ENCODE results near the gene GBA2. TPM values are rescaled to one million over a fixed set of nuclear protein-coding genes. Genes with fewer than 3 reads are reported as not detected.

GBA2 gene
- total and polyA plus RNA-seq, 5 donors from 2014 or later: 18.7 to 47.9 (median 23.0) TPM

DNA sequence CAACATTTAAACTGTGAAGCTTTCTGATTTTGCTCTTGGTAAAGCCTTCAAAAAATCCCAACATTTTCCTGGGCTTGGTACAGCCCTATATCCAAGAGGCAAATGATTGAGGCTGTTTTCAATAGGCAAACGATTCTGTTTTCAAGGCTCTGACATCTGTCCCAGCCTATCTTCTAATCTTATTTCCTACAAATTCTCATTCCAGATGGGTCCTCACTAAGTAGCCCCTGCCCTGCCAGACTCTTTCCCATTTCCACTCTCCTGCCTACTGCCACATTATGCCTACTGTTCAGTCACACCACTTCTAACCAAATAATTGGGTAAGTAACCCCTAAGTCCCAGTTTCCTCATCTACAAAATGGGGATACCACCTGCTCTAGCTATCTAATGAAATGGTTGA, 3.5 kb downstream of the GBA2 start:
- Mint-ChIP-seq H3K4me3 (peak overlapping the region in 2 of 4 donors; percentile 92 to 93), H3K27ac (peak overlapping the region in 2 of 3 donors; percentile 66 to 87), H3K4me1 (peaks cover 24 to 54% (median 49%) of the 10 kb centered on the region in 4 donors), H3K27me3 (no peaks in the 10 kb centered on the region), H3K9me3 (no peaks in the 10 kb centered on the region), H3K36me3 (peaks cover 31% of the 10 kb centered on the region)
- peaks cover 43% of the 10 kb centered on the region for H3K4me1 ChIP-seq (ENCODE audit: control insufficient read depth, insufficient read depth, low read length, poor library complexity, severe bottlenecking)
- no peak for DNase-seq
- no peaks in the 10 kb centered on the region for H3K27me3 ChIP-seq (ENCODE audit: control insufficient read depth, insufficient read depth, low read length)
- no peak for ATAC-seq (ENCODE audit: low read depth in 2 of 2)
- peak overlapping the region; percentile 53 for H3K4me3 ChIP-seq (ENCODE audit: low read depth, low read length)
- peak overlapping the region; percentile 2 for H3K27ac ChIP-seq (ENCODE audit: insufficient read depth, low read length, poor library complexity, severe bottlenecking)
- H3K36me3 ChIP-seq (ENCODE audit: control insufficient read depth, insufficient read depth, low read length): peaks cover 37% of the 10 kb centered on the region
- H3K9me3 ChIP-seq (ENCODE audit: control insufficient read depth in 2 of 2, low read length in 2 of 2): no peaks in the 10 kb centered on the region

DNA sequence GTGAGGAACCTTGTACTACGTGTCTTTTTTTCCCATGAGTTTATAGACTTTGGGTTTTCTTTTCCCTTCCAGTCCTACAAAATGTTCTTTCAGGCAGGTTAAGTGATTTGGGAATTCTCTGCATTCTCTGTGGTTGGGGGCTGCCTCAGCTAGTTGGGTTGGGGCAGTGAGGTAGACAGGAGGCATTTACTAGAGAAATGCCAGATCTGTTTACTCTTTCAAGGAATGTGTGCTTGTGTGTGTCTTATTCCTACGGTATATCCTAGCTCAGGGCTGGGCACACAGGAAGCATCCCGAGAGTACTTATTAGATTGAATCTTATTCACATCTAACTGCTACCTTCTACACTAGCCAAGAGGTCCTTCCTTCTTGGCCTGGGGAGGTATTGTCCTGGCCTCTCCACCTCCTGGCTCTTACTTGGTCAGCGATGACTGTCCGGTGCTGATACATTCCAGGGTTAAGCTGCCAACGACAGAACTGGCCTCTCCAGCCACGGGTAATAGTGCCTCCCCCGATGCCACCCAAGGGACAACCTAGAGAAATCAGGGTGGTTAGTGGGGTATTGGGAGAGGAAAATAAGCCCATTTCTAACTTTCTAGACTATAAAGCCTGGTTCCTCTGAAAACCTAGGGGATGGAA, 5.0 kb downstream of the GBA2 start:
- H3K4me3 ChIP-seq (ENCODE audit: low read depth, low read length): no peak overlapping the region
- Mint-ChIP-seq H3K36me3 (peaks cover 32% of the 10 kb centered on the region), H3K27me3 (no peaks in the 10 kb centered on the region), H3K4me3 (no peak overlapping the region), H3K9me3 (no peaks in the 10 kb centered on the region), H3K27ac (peak overlapping the region in 2 of 3 donors; percentile 11 to 79), H3K4me1 (peaks cover 24 to 43% (median 39%) of the 10 kb centered on the region in 4 donors)
- no peak for ATAC-seq (ENCODE audit: low read depth in 2 of 2)
- H3K27me3 ChIP-seq (ENCODE audit: control insufficient read depth, insufficient read depth, low read length): no peaks in the 10 kb centered on the region
- H3K9me3 ChIP-seq (ENCODE audit: control insufficient read depth in 2 of 2, low read length in 2 of 2): no peaks in the 10 kb centered on the region
- peaks cover 32% of the 10 kb centered on the region for H3K4me1 ChIP-seq (ENCODE audit: control insufficient read depth, insufficient read depth, low read length, poor library complexity, severe bottlenecking)
- no peak overlapping the region for H3K27ac ChIP-seq (ENCODE audit: insufficient read depth, low read length, poor library complexity, severe bottlenecking)
- H3K36me3 ChIP-seq (ENCODE audit: control insufficient read depth, insufficient read depth, low read length): peaks cover 52% of the 10 kb centered on the region
- DNase-seq: no peak

DNA sequence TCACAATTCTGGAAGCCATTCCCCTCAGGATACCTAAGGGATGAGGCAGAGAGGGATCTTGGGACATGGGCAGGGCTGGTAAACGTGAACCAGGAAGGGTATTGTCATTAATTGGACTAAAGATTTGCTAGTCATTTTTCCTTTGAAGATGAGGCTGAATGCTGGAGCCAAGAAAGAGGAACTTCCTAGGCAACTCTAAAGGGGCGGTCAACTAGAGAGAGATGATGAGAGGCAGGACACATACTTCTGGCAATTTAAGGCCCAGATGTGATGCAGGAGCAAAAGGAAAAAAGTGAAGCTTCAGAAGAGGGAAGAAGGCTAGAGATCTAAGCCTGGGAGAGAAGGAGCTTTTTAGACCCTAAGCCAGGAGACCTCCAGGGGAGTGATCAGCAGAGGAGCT, 5.6 kb downstream of the GBA2 start:
- no peak overlapping the region for H3K4me3 Mint-ChIP-seq
- H3K27ac Mint-ChIP-seq: peak overlapping the region in 2 of 3 donors; percentile 11 to 79
- peaks cover 37% of the 10 kb centered on the region for H3K36me3 Mint-ChIP-seq
- no peaks in the 10 kb centered on the region for H3K9me3 Mint-ChIP-seq
- no peaks in the 10 kb centered on the region for H3K27me3 ChIP-seq (ENCODE audit: control insufficient read depth, insufficient read depth, low read length)
- DNase-seq (no peak), ATAC-seq (ENCODE audit: low read depth in 2 of 2) (no peak)
- no peak overlapping the region for H3K27ac ChIP-seq (ENCODE audit: insufficient read depth, low read length, poor library complexity, severe bottlenecking)
- no peak overlapping the region for H3K4me3 ChIP-seq (ENCODE audit: low read depth, low read length)
- H3K36me3 ChIP-seq (ENCODE audit: control insufficient read depth, insufficient read depth, low read length): peaks cover 56% of the 10 kb centered on the region
- no peaks in the 10 kb centered on the region for H3K27me3 Mint-ChIP-seq
- H3K9me3 ChIP-seq (ENCODE audit: control insufficient read depth in 2 of 2, low read length in 2 of 2): no peaks in the 10 kb centered on the region
- peaks cover 31% of the 10 kb centered on the region for H3K4me1 ChIP-seq (ENCODE audit: control insufficient read depth, insufficient read depth, low read length, poor library complexity, severe bottlenecking)
- peaks cover 24 to 43% (median 39%) of the 10 kb centered on the region in 4 donors for H3K4me1 Mint-ChIP-seq

DNA sequence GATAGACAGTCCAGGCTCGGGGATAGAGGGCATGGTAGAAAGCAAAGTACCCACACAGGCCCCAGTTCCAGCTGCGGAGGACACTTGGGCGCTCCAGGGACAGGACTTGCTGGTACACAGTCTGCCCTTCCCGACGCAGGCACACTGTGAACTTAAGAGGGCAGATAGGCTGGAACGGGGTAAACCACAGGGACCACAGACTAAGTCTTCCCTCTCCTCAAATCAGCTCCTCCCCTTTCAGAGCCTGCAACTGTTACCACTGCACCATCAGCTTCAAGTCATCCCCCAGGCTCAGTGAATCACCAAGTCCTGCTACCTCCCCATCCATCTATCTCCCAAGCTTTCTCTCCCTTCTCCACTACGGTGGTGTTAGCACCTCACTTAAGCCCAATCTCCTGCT, 7.3 kb downstream of the GBA2 start:
- H3K36me3 ChIP-seq (ENCODE audit: control insufficient read depth, insufficient read depth, low read length): peaks cover 73% of the 10 kb centered on the region
- H3K4me3 Mint-ChIP-seq: no peak overlapping the region

DNA sequence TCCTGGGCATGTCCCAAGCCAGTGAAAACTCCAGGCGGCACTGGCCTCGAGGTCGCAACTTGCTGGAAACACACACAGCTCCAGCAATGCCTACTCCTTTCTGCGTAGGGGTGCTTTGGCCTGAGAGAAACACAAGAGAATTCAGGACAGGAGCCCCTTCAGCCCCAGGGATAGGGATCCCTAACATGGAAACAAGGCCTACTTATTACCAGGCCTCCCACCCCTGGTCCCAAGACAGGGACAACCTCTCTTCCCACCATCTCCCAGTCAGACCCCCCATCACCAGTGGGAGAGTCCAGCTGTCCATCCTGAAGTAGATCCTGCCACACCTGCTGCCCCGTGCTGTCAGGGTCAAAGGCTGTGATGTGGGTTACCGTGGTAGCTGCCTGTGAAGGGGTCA, 8.8 kb downstream of the GBA2 start:
- ATAC-seq (ENCODE audit: low read depth in 2 of 2) (no peak), DNase-seq (no peak)
- Histone ChIP-seq H3K27ac (ENCODE audit: insufficient read depth, low read length, poor library complexity, severe bottlenecking) (no peak overlapping the region), H3K4me3 (ENCODE audit: low read depth, low read length) (no peak overlapping the region), H3K36me3 (ENCODE audit: control insufficient read depth, insufficient read depth, low read length) (peaks cover 82% of the 10 kb centered on the region), H3K4me1 (ENCODE audit: control insufficient read depth, insufficient read depth, low read length, poor library complexity, severe bottlenecking) (no peaks in the 10 kb centered on the region), H3K9me3 (ENCODE audit: control insufficient read depth in 2 of 2, low read length in 2 of 2) (no peaks in the 10 kb centered on the region), H3K27me3 (ENCODE audit: control insufficient read depth, insufficient read depth, low read length) (no peaks in the 10 kb centered on the region)
- Mint-ChIP-seq H3K36me3 (peaks cover 48% of the 10 kb centered on the region), H3K27ac (no peak overlapping the region), H3K4me3 (no peak overlapping the region), H3K9me3 (no peaks in the 10 kb centered on the region), H3K4me1 (peaks cover 5 to 26% (median 16%) of the 10 kb centered on the region in 4 donors), H3K27me3 (no peaks in the 10 kb centered on the region)

More for the DNA sequence above, 7.3 kb downstream of the GBA2 start:
- Mint-ChIP-seq H3K27me3 (no peaks in the 10 kb centered on the region), H3K9me3 (no peaks in the 10 kb centered on the region), H3K4me1 (peaks cover 7 to 29% (median 22%) of the 10 kb centered on the region in 4 donors), H3K27ac (peak overlapping the region; percentile 33 to 86 (median 83)), H3K36me3 (peaks cover 45% of the 10 kb centered on the region)
- DNase-seq (no peak), ATAC-seq (ENCODE audit: low read depth in 2 of 2) (no peak)
- Histone ChIP-seq H3K27me3 (ENCODE audit: control insufficient read depth, insufficient read depth, low read length) (no peaks in the 10 kb centered on the region), H3K27ac (ENCODE audit: insufficient read depth, low read length, poor library complexity, severe bottlenecking) (no peak overlapping the region), H3K4me1 (ENCODE audit: control insufficient read depth, insufficient read depth, low read length, poor library complexity, severe bottlenecking) (peaks cover 14% of the 10 kb centered on the region), H3K9me3 (ENCODE audit: control insufficient read depth in 2 of 2, low read length in 2 of 2) (no peaks in the 10 kb centered on the region), H3K4me3 (ENCODE audit: low read depth, low read length) (no peak overlapping the region)

DNA sequence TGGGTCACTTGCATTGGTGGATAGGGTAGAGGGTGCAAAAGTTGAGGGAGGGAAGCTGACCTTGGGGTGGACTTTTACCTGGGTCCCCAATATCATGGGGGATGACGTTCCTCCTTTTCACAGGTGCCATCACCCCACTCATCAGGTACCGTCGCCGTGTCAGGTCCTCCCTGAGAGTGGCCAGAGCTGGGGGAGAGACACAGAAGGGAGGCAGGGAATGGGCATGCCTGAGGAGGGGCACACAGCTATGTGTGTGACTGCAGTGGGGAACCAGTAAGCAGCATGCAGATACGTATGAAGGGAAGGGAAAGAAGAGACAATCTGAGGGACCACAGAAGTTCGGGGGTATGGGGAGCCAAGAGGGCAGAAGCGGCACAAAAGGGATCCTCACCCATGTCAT, 10.1 kb downstream of the GBA2 start:
- ATAC-seq (ENCODE audit: low read depth in 2 of 2): no peak
- H3K4me1 ChIP-seq (ENCODE audit: control insufficient read depth, insufficient read depth, low read length, poor library complexity, severe bottlenecking): peaks cover 2% of the 10 kb centered on the region
- H3K27ac ChIP-seq (ENCODE audit: insufficient read depth, low read length, poor library complexity, severe bottlenecking): no peak overlapping the region
- H3K4me3 ChIP-seq (ENCODE audit: low read depth, low read length): no peak overlapping the region
- peaks cover 47% of the 10 kb centered on the region for H3K36me3 Mint-ChIP-seq
- H3K27ac Mint-ChIP-seq: peak overlapping the region in 1 of 3 donors; percentile 31
- peaks cover 5 to 24% (median 17%) of the 10 kb centered on the region in 4 donors for H3K4me1 Mint-ChIP-seq
- H3K36me3 ChIP-seq (ENCODE audit: control insufficient read depth, insufficient read depth, low read length): peaks cover 84% of the 10 kb centered on the region
- no peak for DNase-seq
- H3K9me3 ChIP-seq (ENCODE audit: control insufficient read depth in 2 of 2, low read length in 2 of 2): no peaks in the 10 kb centered on the region
- H3K9me3 Mint-ChIP-seq: no peaks in the 10 kb centered on the region
- H3K27me3 ChIP-seq (ENCODE audit: control insufficient read depth, insufficient read depth, low read length): no peaks in the 10 kb centered on the region
- H3K4me3 Mint-ChIP-seq: peak overlapping the region in 1 of 4 donors; percentile 18
- H3K27me3 Mint-ChIP-seq: no peaks in the 10 kb centered on the region

DNA sequence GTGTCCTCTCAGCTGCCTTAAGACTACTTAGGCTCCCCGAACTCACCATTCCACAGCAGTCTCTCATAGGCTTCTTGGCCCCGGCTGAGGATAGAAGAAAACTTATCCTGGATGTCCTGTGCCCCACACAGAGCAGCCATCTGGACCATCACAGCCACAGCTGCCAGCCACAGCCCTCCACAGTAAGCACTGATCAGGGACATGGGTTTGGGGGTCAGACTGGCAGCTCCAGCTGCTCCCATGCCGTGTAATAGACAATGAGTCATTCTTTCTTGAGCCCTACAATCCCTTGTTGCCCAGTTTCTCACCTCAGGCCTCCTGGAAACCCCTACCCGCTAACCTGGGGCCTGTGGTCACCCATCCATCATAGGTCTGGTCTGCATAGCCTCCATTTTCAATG, 10.8 kb downstream of the GBA2 start:
- H3K27ac Mint-ChIP-seq: no peak overlapping the region
- Histone ChIP-seq H3K9me3 (ENCODE audit: control insufficient read depth in 2 of 2, low read length in 2 of 2) (no peaks in the 10 kb centered on the region), H3K4me1 (ENCODE audit: control insufficient read depth, insufficient read depth, low read length, poor library complexity, severe bottlenecking) (peaks cover 10% of the 10 kb centered on the region), H3K4me3 (ENCODE audit: low read depth, low read length) (no peak overlapping the region), H3K36me3 (ENCODE audit: control insufficient read depth, insufficient read depth, low read length) (peaks cover 76% of the 10 kb centered on the region), H3K27me3 (ENCODE audit: control insufficient read depth, insufficient read depth, low read length) (no peaks in the 10 kb centered on the region), H3K27ac (ENCODE audit: insufficient read depth, low read length, poor library complexity, severe bottlenecking) (no peak overlapping the region)
- ATAC-seq (ENCODE audit: low read depth in 2 of 2) (no peak), DNase-seq (no peak)
- H3K4me3 Mint-ChIP-seq: no peak overlapping the region
- H3K4me1 Mint-ChIP-seq: peaks cover 9 to 27% (median 18%) of the 10 kb centered on the region in 4 donors
- H3K9me3 Mint-ChIP-seq: no peaks in the 10 kb centered on the region
- no peaks in the 10 kb centered on the region for H3K27me3 Mint-ChIP-seq
- peaks cover 40% of the 10 kb centered on the region for H3K36me3 Mint-ChIP-seq

DNA sequence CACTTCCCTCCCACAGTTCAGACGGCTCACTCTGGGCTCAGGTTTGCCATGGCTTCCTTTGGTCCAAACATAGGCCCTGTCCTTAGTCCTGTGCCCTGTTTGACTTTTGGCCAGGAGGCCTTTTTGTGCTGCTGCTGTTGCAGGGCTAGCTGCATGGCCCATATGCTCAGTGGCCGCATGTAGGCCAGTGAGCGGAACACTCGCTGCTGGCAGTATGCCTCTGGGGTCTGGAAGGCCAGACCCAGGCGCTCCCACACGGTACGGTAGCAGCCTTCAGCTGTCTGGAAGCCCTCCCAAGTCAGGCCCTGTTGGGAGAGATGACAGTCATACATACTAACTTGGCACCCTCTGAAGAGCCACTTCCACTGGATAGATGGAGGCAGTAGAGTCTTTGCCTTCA, 11.9 kb downstream of the GBA2 start:
- peaks cover 66% of the 10 kb centered on the region for H3K36me3 ChIP-seq (ENCODE audit: control insufficient read depth, insufficient read depth, low read length)
- H3K4me1 ChIP-seq (ENCODE audit: control insufficient read depth, insufficient read depth, low read length, poor library complexity, severe bottlenecking): peaks cover 16% of the 10 kb centered on the region
- H3K27me3 Mint-ChIP-seq: no peaks in the 10 kb centered on the region
- no peak overlapping the region for H3K27ac ChIP-seq (ENCODE audit: insufficient read depth, low read length, poor library complexity, severe bottlenecking)
- H3K27ac Mint-ChIP-seq: no peak overlapping the region
- ATAC-seq (ENCODE audit: low read depth in 2 of 2) (no peak), DNase-seq (no peak)
- H3K9me3 Mint-ChIP-seq: no peaks in the 10 kb centered on the region
- H3K36me3 Mint-ChIP-seq: peaks cover 33% of the 10 kb centered on the region
- H3K4me3 Mint-ChIP-seq: peak overlapping the region in 1 of 4 donors; percentile 54
- no peak overlapping the region for H3K4me3 ChIP-seq (ENCODE audit: low read depth, low read length)
- peaks cover 9 to 35% (median 19%) of the 10 kb centered on the region in 4 donors for H3K4me1 Mint-ChIP-seq
- no peaks in the 10 kb centered on the region for H3K27me3 ChIP-seq (ENCODE audit: control insufficient read depth, insufficient read depth, low read length)
- no peaks in the 10 kb centered on the region for H3K9me3 ChIP-seq (ENCODE audit: control insufficient read depth in 2 of 2, low read length in 2 of 2)

Measured in CD4-positive, CD25-positive, alpha-beta regulatory T cell (primary cell).